HepG2 (cell line): ENCODE data around the gene ANKHD1. TPM values are rescaled to one million over a fixed set of nuclear protein-coding genes. Genes with fewer than 3 reads are reported as not detected.

Experiments
- ARHGAP35 ChIP-seq: sonication (generic); formaldehyde crosslinking; IDR thresholded peaks from 2 replicates; pipeline ENCODE4 v1.9.0; 2022; ENCODE audit warnings: mild to moderate bottlenecking, inconsistent platforms, moderate library complexity, missing genetic modification reagents, borderline replicate concordance
- ARNTL ChIP-seq: sonication (generic); formaldehyde crosslinking; IDR thresholded peaks from 2 replicates; pipeline ENCODE4 v1.4.0; 2020; ENCODE audit warnings: mild to moderate bottlenecking, missing genetic modification reagents
- CBX1 ChIP-seq: IDR thresholded peaks from one replicate; pipeline ENCODE4 v1.6.1; 2016; ENCODE audit warnings: antibody characterized with exemption, low read depth
- CCAR2 ChIP-seq: fragments of 200-400 bp; formaldehyde crosslinking; optimal IDR thresholded peaks from 2 replicates; pipeline ENCODE3; 2018; ENCODE audit warnings: low read depth, mild to moderate bottlenecking, low read length, moderate library complexity
- CREM ChIP-seq, 2 experiments: sonication (generic) in 1 of 2; formaldehyde crosslinking in 1 of 2; IDR thresholded peaks; 2 replicates each; pipeline versions ENCODE4 v1.4.0 to v1.6.1; 2016 to 2020; ENCODE audit warnings: antibody characterized with exemption in 1 of 2, mild to moderate bottlenecking in 1 of 2, missing genetic modification reagents in 1 of 2
- ESRRA ChIP-seq: sonication (generic); formaldehyde crosslinking; IDR thresholded peaks from 2 replicates; pipeline ENCODE4 v1.5.1; 2020; ENCODE audit warnings: mild to moderate bottlenecking, low read depth, missing genetic modification reagents
- JUN ChIP-seq: sonication (generic); formaldehyde crosslinking; IDR thresholded peaks from 2 replicates; pipeline ENCODE4 v1.4.0; 2020; ENCODE audit warnings: mild to moderate bottlenecking, missing genetic modification reagents
- MXD4 ChIP-seq: IDR thresholded peaks from 2 replicates; pipeline ENCODE4 v1.6.1; 2016; ENCODE audit warnings: mild to moderate bottlenecking, missing biosample characterization, missing genetic modification reagents
- NFE2L2 ChIP-seq: fragments of 150-350 bp; IDR thresholded peaks from 2 replicates; pipeline ENCODE4 v1.6.1; 2014; ENCODE audit warnings: low read length
- PCBP2 ChIP-seq: fragments of 200-400 bp; formaldehyde crosslinking; optimal IDR thresholded peaks from 2 replicates; pipeline ENCODE3; 2018; ENCODE audit warnings: low read length, low read depth; ENCODE audit not compliant: poor library complexity, severe bottlenecking
- PHF20 ChIP-seq: sonication (generic); formaldehyde crosslinking; IDR thresholded peaks from 2 replicates; pipeline ENCODE4 v1.5.0; 2020; ENCODE audit warnings: mild to moderate bottlenecking, missing genetic modification reagents
- SIN3A ChIP-seq: IDR thresholded peaks from 2 replicates; pipeline ENCODE4 v1.6.1; 2011; ENCODE audit warnings: low read depth, mild to moderate bottlenecking, control low read depth, low read length, borderline replicate concordance
- SOX13 ChIP-seq, 3 experiments: fragments of 450-650 bp in 1 of 3; sonication (generic) in 1 of 3; formaldehyde crosslinking in 1 of 3; IDR thresholded peaks in 2 of 3; conservative IDR thresholded peaks in 1 of 3; 2 replicates each; pipeline versions ENCODE4 v1.5.0 to v1.6.1; 2016 to 2020; ENCODE audit warnings: antibody characterized with exemption in 1 of 3, mild to moderate bottlenecking in 1 of 3, missing compliant biosample characterization in 1 of 3, missing genetic modification reagents in 1 of 3, moderate library complexity in 1 of 3
- SP1 ChIP-seq, 2 experiments: fragments of 450-650 bp in 1 of 2; sonication (generic) in 1 of 2; formaldehyde crosslinking in 1 of 2; IDR thresholded peaks; 2 replicates each; pipeline versions ENCODE4 v1.4.0 to v1.6.1; 2016 to 2020; ENCODE audit warnings: missing genetic modification reagents in 1 of 2
- SRSF1 ChIP-seq: fragments of 200-400 bp; formaldehyde crosslinking; optimal IDR thresholded peaks from 2 replicates; pipeline ENCODE3; 2017; ENCODE audit warnings: mild to moderate bottlenecking, low read depth, low read length, moderate library complexity
- ZFP37 ChIP-seq: sonication (generic); formaldehyde crosslinking; IDR thresholded peaks from 2 replicates; pipeline ENCODE4 v1.4.0; 2020; ENCODE audit warnings: missing genetic modification reagents, borderline replicate concordance
- ZNF331 ChIP-seq: sonication (generic); formaldehyde crosslinking; IDR thresholded peaks from 2 replicates; pipeline ENCODE4 v1.4.0; 2020; ENCODE audit warnings: missing genetic modification reagents
- ZNF33A ChIP-seq: sonication (generic); formaldehyde crosslinking; IDR thresholded peaks from 2 replicates; pipeline ENCODE4 v1.5.1; 2020; ENCODE audit warnings: missing genetic modification reagents, mild to moderate bottlenecking, moderate library complexity, borderline replicate concordance
- ZNF382 ChIP-seq: sonication (generic); formaldehyde crosslinking; IDR thresholded peaks from 2 replicates; pipeline ENCODE4 v1.5.0; 2020; ENCODE audit warnings: missing genetic modification reagents, mild to moderate bottlenecking, borderline replicate concordance
- ZNF589 ChIP-seq: sonication (generic); formaldehyde crosslinking; conservative IDR thresholded peaks from 2 replicates; pipeline ENCODE4 v1.8.0; 2022; ENCODE audit warnings: mild to moderate bottlenecking, moderate library complexity, missing genetic modification reagents
- ZNF670 ChIP-seq: sonication (generic); formaldehyde crosslinking; IDR thresholded peaks from 2 replicates; pipeline ENCODE4 v1.8.0; 2022; ENCODE audit warnings: mild to moderate bottlenecking, missing genetic modification reagents, borderline replicate concordance
- ZNF775 ChIP-seq: sonication (generic); formaldehyde crosslinking; IDR thresholded peaks from 2 replicates; pipeline ENCODE4 v1.4.0; 2020; ENCODE audit warnings: missing genetic modification reagents, mild to moderate bottlenecking, moderate library complexity, borderline replicate concordance
- ZNF776 ChIP-seq: sonication (generic); formaldehyde crosslinking; IDR thresholded peaks from 2 replicates; pipeline ENCODE4 v1.4.0; 2020; ENCODE audit warnings: mild to moderate bottlenecking, missing genetic modification reagents
- polyA plus RNA-seq, 8 experiments: library from polyadenylated mRNA; depleted of rRNA in 3 of 8; stranded (reverse) in 7 of 8; unstranded in 1 of 8; fragments of >200 nt; fragmentation: Illumina TruSeq in 4 of 8; extraction: Trizol in 4 of 8; gene quantifications; 2 replicates each; pipeline versions ENCODE4 v1.2.1 to v1.2.3, GENCODE V29; 2011 to 2016; ENCODE audit warnings: low read depth in 4 of 8, missing spikeins in 1 of 8, mixed read lengths in 1 of 8; ENCODE audit not compliant: insufficient read depth in 1 of 8
- total RNA-seq, 5 experiments: library from RNA; depleted of rRNA; stranded (reverse); fragments of >200 nt; fragmentation: Illumina TruSeq; extraction: Trizol; gene quantifications; 2 replicates each; pipeline ENCODE4 v1.2.3, GENCODE V29; 2016; ENCODE audit warnings: low read depth in 1 of 5
- TF ChIP-seq, protein P1 (sequence below): sonication (generic); formaldehyde crosslinking; IDR thresholded peaks from 2 replicates; pipeline ENCODE4 v1.5.0; 2020; ENCODE audit warnings: missing genetic modification reagents
- TF ChIP-seq, protein P2 (sequence below): sonication (generic); formaldehyde crosslinking; IDR thresholded peaks from 2 replicates; pipeline ENCODE4 v1.4.0; 2020; ENCODE audit warnings: missing genetic modification reagents

The ANKHD1 gene
- total and polyA plus RNA-seq, 2 of the 13 experiments (the other 11 are each of a cell fraction or from before 2014, with no cell fraction given) = 69.9 to 82.0 TPM

DNA sequence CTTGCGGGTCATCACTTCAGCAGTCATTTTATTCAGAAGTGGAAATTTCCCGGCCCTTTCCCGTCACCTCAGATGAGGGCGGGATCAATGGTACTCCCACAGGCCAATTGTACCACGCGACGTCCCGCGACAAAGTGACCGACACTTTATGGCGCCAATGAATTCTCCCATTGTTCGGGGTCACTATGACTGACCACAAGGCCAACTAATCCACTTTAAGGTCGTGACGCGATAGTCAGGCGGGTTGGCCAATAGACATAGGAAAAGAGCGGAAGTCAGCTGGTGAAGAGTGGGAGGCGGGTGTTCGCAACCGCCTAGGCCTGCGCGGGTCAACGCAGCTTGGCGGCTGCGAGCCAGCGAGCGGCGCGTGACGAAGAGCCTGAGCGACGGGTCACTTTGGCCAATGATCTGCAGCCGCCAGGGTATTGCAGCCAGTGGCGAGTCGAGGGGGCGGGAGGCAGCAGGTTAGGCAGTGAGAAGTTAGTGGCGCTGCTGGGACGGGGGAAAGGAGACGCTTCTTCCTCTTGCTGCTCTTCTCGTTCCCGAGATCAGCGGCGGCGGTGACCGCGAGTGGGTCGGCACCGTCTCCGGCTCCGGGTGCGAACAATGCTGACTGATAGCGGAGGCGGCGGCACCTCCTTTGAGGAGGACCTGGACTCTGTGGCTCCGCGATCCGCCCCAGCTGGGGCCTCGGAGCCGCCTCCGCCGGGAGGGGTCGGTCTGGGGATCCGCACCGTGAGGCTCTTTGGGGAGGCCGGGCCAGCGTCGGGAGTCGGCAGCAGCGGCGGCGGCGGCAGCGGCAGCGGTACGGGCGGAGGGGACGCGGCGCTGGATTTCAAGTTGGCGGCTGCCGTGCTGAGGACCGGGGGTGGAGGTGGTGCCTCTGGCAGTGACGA, at the start of gene ANKHD1 (continued):
- TF ChIP-seq SOX13 (IDR thresholded peaks at IDR 0.05) (peak; percentile 96), SOX13 (CRISPR knock-in tag; conservative IDR thresholded peaks at IDR 0.05 in 1 of 2, IDR thresholded peaks at IDR 0.05 in 1 of 2) (no peak; a peak in 1 of 4 replicates), ZNF382 (CRISPR knock-in tag) (no peak), PCBP2 (no peak), ZNF775 (CRISPR knock-in tag) (peak; percentile 44; the same call in 1 of the 2 replicates), ZNF670 (CRISPR knock-in tag) (0 out of 2 replicates have a peak, but pooled peaks have one; percentile 15), ARHGAP35 (CRISPR knock-in tag) (peak; percentile 11; the same call in 1 of the 2 replicates), PHF20 (peak; percentile 51; the same call in 1 of the 2 replicates), CREM (IDR thresholded peaks at IDR 0.05) (peak; percentile 98), CREM (CRISPR knock-in tag; IDR thresholded peaks at IDR 0.05) (no peak; the same call in 1 of the 2 replicates), ARNTL (CRISPR knock-in tag) (no peak; the same call in 1 of the 2 replicates), ZFP37 (0 out of 2 replicates have a peak, but pooled peaks have one; percentile 21), ESRRA (CRISPR knock-in tag) (peak; percentile 16), NFE2L2 (no peak), SIN3A (peak; percentile 69; the same call in 1 of the 2 replicates), CCAR2 (no peak), ZNF33A (CRISPR knock-in tag) (0 out of 2 replicates have a peak, but pooled peaks have one; percentile 24), ZNF589 (CRISPR knock-in tag) (peak; percentile 56; the same call in 1 of the 2 replicates), ZNF776 (peak; percentile 64; the same call in 1 of the 2 replicates), CBX1 (peak; percentile 16), MXD4 (CRISPR knock-in tag) (no peak), SP1 (IDR thresholded peaks at IDR 0.05) (no peak), SP1 (CRISPR knock-in tag; IDR thresholded peaks at IDR 0.05) (peak; percentile 42; the same call in 1 of the 2 replicates), JUN (CRISPR knock-in tag) (peak; percentile 15; the same call in 1 of the 2 replicates), ZNF331 (CRISPR knock-in tag) (no peak), SRSF1 (peak; percentile 21)
- TF ChIP-seq, protein P1, sequence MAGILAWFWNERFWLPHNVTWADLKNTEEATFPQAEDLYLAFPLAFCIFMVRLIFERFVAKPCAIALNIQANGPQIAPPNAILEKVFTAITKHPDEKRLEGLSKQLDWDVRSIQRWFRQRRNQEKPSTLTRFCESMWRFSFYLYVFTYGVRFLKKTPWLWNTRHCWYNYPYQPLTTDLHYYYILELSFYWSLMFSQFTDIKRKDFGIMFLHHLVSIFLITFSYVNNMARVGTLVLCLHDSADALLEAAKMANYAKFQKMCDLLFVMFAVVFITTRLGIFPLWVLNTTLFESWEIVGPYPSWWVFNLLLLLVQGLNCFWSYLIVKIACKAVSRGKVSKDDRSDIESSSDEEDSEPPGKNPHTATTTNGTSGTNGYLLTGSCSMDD = no peak
- TF ChIP-seq, protein P2, sequence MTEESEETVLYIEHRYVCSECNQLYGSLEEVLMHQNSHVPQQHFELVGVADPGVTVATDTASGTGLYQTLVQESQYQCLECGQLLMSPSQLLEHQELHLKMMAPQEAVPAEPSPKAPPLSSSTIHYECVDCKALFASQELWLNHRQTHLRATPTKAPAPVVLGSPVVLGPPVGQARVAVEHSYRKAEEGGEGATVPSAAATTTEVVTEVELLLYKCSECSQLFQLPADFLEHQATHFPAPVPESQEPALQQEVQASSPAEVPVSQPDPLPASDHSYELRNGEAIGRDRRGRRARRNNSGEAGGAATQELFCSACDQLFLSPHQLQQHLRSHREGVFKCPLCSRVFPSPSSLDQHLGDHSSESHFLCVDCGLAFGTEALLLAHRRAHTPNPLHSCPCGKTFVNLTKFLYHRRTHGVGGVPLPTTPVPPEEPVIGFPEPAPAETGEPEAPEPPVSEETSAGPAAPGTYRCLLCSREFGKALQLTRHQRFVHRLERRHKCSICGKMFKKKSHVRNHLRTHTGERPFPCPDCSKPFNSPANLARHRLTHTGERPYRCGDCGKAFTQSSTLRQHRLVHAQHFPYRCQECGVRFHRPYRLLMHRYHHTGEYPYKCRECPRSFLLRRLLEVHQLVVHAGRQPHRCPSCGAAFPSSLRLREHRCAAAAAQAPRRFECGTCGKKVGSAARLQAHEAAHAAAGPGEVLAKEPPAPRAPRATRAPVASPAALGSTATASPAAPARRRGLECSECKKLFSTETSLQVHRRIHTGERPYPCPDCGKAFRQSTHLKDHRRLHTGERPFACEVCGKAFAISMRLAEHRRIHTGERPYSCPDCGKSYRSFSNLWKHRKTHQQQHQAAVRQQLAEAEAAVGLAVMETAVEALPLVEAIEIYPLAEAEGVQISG (CRISPR knock-in tag) = peak; percentile 44; the same call in 1 of the 2 replicates
